GM19397 (cell line): Measurements from ENCODE around the gene TLR8.
"Not testable (repeated sequence)": the region's sequence is repeated elsewhere in the genome, so short reads cannot be mapped to it uniquely, and the experiment has no call there.

Source experiments
- ATAC-seq: cut with Tn5 transposase; IDR thresholded peaks from one replicate; pipeline ENCODE4 v1.9.1; 2021; ENCODE audit warnings: mild to moderate bottlenecking, moderate library complexity; ENCODE audit not compliant: unreplicated experiment

The TLR8 gene

GRCh38 chrX:12896935-12897334, 9.5 kb upstream of the TLR8 start:
- ATAC-seq = no peak

- no peak for ATAC-seq
These were observed 8.3 kb upstream of the TLR8 start for GRCh38 chrX:12898073-12898472.

- ATAC-seq = no peak
These were observed 6.9 kb upstream of the TLR8 start for GRCh38 chrX:12899506-12899905.

GRCh38 chrX:12901486-12901885, 4.9 kb upstream of the TLR8 start:
- ATAC-seq = no peak

- ATAC-seq = no peak
These were observed 2.8 kb upstream of the TLR8 start for GRCh38 chrX:12903646-12904045.

GRCh38 chrX:12910423-12911121, 4.2 kb downstream of the TLR8 start:
- ATAC-seq = no peak

- ATAC-seq = no peak
These were observed 4.7 kb downstream of the TLR8 start for GRCh38 chrX:12911122-12911470.

- no peak for ATAC-seq
These were observed 6.5 kb downstream of the TLR8 start for GRCh38 chrX:12912791-12913482.

GRCh38 chrX:12917753-12918152, 11.3 kb downstream of the TLR8 start:
- ATAC-seq = no peak

GRCh38 chrX:12919051-12919450, 12.6 kb downstream of the TLR8 start:
- ATAC-seq = no peak

GRCh38 chrX:12919620-12920019, 13.2 kb downstream of the TLR8 start:
- ATAC-seq = no peak

- ATAC-seq = no peak
These were observed 14.6 kb downstream of the TLR8 start for GRCh38 chrX:12920990-12921389.

- ATAC-seq = no peak
These were observed 15.6 kb downstream of the TLR8 start for GRCh38 chrX:12921886-12922598.

- no peak for ATAC-seq
These were observed 16.1 kb downstream of the TLR8 start for GRCh38 chrX:12922599-12922919.

- no peak for ATAC-seq
These were observed 23.3 kb downstream of the TLR8 start for GRCh38 chrX:12929701-12930100.

- ATAC-seq = no peak
These were observed 23.7 kb downstream of the TLR8 start for GRCh38 chrX:12930150-12930549.

- no peak for ATAC-seq
These were observed 25.8 kb downstream of the TLR8 start for GRCh38 chrX:12932244-12932643.

- no peak for ATAC-seq
These were observed 28.4 kb downstream of the TLR8 start for GRCh38 chrX:12934850-12935249.

- ATAC-seq = no peak
These were observed 30.5 kb downstream of the TLR8 start for GRCh38 chrX:12936947-12937346.

GRCh38 chrX:12940471-12940870, 34.1 kb downstream of the TLR8 start:
- ATAC-seq = not testable (repeated sequence)

- ATAC-seq = not testable (repeated sequence)
These were observed 37.2 kb downstream of the TLR8 start for GRCh38 chrX:12943592-12943991.

GRCh38 chrX:12944452-12944851, 38.0 kb downstream of the TLR8 start:
- not testable (repeated sequence) for ATAC-seq
